GM23338 (cell line): ENCODE measurements around the gene CAPN14. TPM values are rescaled to one million over a fixed set of nuclear protein-coding genes. Genes with fewer than 3 reads are reported as not detected.

Experiments
- ATAC-seq: fragments of 200-7000 bp; cut with Tn5 transposase; 3 replicates; pipeline ENCODE4 v1.9.1; 2020
- DNase-seq: peaks from one replicate; pipeline ENCODE4 v3.0.0-alpha.2; 2015; ENCODE audit warnings: low spot score
- H2AFZ ChIP-seq: fragments of 200-600 bp; sonication (generic); 2 replicates; pipeline ENCODE4 v1.8.0; 2016; ENCODE audit warnings: antibody characterized with exemption, mild to moderate bottlenecking, moderate library complexity
- H3F3A ChIP-seq: fragments of 200-600 bp; sonication (generic); replicated peaks from 2 replicates; pipeline ENCODE4 v1.8.0; 2017; ENCODE audit warnings: antibody characterized with exemption, mixed run types, low read depth
- H3K27ac ChIP-seq: fragments of 200-600 bp; sonication (generic); 2 replicates; pipeline ENCODE4 v1.6.1; 2016; ENCODE audit warnings: low read depth
- H3K27me3 ChIP-seq: fragments of 200-600 bp; sonication (generic); 2 replicates; pipeline ENCODE4 v1.8.0; 2016; ENCODE audit warnings: mild to moderate bottlenecking, mixed run types, moderate library complexity; ENCODE audit not compliant: insufficient read depth
- H3K36me3 ChIP-seq: fragments of 200-600 bp; sonication (generic); 2 replicates; pipeline ENCODE4 v1.8.0; 2016; ENCODE audit warnings: mild to moderate bottlenecking; ENCODE audit not compliant: insufficient read depth
- H3K4me1 ChIP-seq: fragments of 200-600 bp; sonication (generic); 2 replicates; pipeline ENCODE4 v1.8.0; 2016; ENCODE audit warnings: mild to moderate bottlenecking, moderate library complexity; ENCODE audit not compliant: insufficient read depth
- H3K4me2 ChIP-seq: fragments of 200-600 bp; sonication (generic); 2 replicates; pipeline ENCODE4 v1.7.1; 2017; ENCODE audit warnings: mixed run types
- H3K4me3 ChIP-seq: fragments of 200-600 bp; sonication (generic); 2 replicates; pipeline ENCODE4 v1.6.1; 2016; ENCODE audit warnings: mixed run types
- H3K79me2 ChIP-seq: fragments of 200-600 bp; sonication (generic); replicated peaks from 2 replicates; pipeline ENCODE4 v1.8.0; 2017; ENCODE audit warnings: mild to moderate bottlenecking; ENCODE audit not compliant: insufficient read depth
- H3K9me2 ChIP-seq: fragments of 200-600 bp; sonication (generic); 2 replicates; pipeline ENCODE4 v1.8.0; 2017; ENCODE audit not compliant: insufficient read depth
- H4K20me1 ChIP-seq: fragments of 200-600 bp; sonication (generic); replicated peaks from 2 replicates; pipeline ENCODE4 v1.8.0; 2017; ENCODE audit warnings: mild to moderate bottlenecking; ENCODE audit not compliant: insufficient read depth
- H3K27ac Mint-ChIP-seq: 2 replicates; pipeline ENCODE4 v1.8.0; 2020; ENCODE audit warnings: inconsistent platforms, mild to moderate bottlenecking, moderate library complexity, mixed read lengths
- H3K27me3 Mint-ChIP-seq: 3 replicates; pipeline ENCODE4 v1.8.0; 2022; ENCODE audit warnings: low read depth, mild to moderate bottlenecking, moderate library complexity, mixed read lengths, inconsistent platforms; ENCODE audit not compliant: insufficient read depth, poor library complexity
- H3K36me3 Mint-ChIP-seq: 3 replicates; pipeline ENCODE4 v1.8.0; 2021; ENCODE audit warnings: low read depth, mild to moderate bottlenecking, inconsistent platforms, moderate library complexity, mixed read lengths
- H3K4me1 Mint-ChIP-seq: 3 replicates; pipeline ENCODE4 v1.8.0; 2020; ENCODE audit warnings: mild to moderate bottlenecking, inconsistent platforms, mixed read lengths
- H3K4me3 Mint-ChIP-seq: 3 replicates; pipeline ENCODE4 v1.8.0; 2021; ENCODE audit warnings: moderate library complexity, mild to moderate bottlenecking, inconsistent platforms, mixed read lengths
- H3K9me3 Mint-ChIP-seq: 3 replicates; pipeline ENCODE4 v1.8.0; 2020; ENCODE audit warnings: moderate library complexity, mild to moderate bottlenecking, inconsistent platforms, mixed read lengths
- NANOG ChIP-seq: IDR thresholded peaks from 2 replicates; pipeline ENCODE4 v1.6.1; 2016; ENCODE audit warnings: antibody characterized with exemption, borderline replicate concordance
- STAT1 ChIP-seq: IDR thresholded peaks from one replicate; pipeline ENCODE4 v1.6.1; 2016; ENCODE audit warnings: antibody characterized with exemption; ENCODE audit not compliant: unreplicated experiment
- ZNF331 ChIP-seq: fragments of 250-450 bp; sonication (Bioruptor Pico); IDR thresholded peaks from 2 replicates; pipeline ENCODE4 v1.5.0; 2020; ENCODE audit warnings: low read depth, mild to moderate bottlenecking, moderate library complexity
- polyA plus RNA-seq: library from polyadenylated mRNA; unstranded; fragments of >200 nt; fragmentation: Nextera tagmentation; extraction: Ambion mirVana; gene quantifications from 2 replicates; pipeline ENCODE4 v1.2.1, GENCODE V29; 2016
- total RNA-seq: library from RNA; depleted of rRNA; stranded (reverse); fragments of >200 nt; shearing (Covaris generic); gene quantifications from 2 replicates; pipeline ENCODE4 v1.2.3, GENCODE V29; 2014
- TF ChIP-seq, protein P1 (sequence below): IDR thresholded peaks from 2 replicates; pipeline ENCODE4 v1.6.1; 2016; ENCODE audit warnings: antibody characterized with exemption
- TF ChIP-seq, protein P2 (sequence below): IDR thresholded peaks from one replicate; pipeline ENCODE4 v1.6.1; 2018; ENCODE audit warnings: antibody characterized with exemption; ENCODE audit not compliant: unreplicated experiment
- TF ChIP-seq, protein P3 (sequence below): fragments of 250-450 bp; sonication (Bioruptor Pico); IDR thresholded peaks from 2 replicates; pipeline ENCODE4 v1.5.0; 2020; ENCODE audit warnings: mild to moderate bottlenecking, moderate library complexity

The CAPN14 gene
- total and polyA plus RNA-seq, 2 experiments from 2014 or later: 0.15 TPM; not detected in 1

DNA sequence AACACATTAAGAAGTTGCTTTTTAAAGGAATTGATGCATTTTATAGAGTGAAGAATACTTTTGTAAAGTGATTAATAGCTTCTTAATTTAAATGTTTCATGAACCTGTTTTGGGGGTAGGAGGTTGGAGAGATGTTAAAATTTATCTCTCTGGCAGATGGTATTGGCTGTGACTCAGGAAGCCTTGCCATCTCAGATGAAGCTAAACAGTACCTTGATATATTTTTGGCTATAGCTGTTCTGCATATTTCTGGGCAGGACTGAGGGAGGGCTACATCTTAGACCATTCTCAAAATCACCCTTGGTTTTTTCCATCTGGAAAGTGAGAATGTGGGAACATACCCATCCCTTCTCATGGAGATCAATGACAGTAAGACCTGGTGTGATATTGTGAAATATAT lies 13.4 kb downstream of the CAPN14 start:
- ATAC-seq (no peak), DNase-seq (no peak)
- TF ChIP-seq, protein P1, sequence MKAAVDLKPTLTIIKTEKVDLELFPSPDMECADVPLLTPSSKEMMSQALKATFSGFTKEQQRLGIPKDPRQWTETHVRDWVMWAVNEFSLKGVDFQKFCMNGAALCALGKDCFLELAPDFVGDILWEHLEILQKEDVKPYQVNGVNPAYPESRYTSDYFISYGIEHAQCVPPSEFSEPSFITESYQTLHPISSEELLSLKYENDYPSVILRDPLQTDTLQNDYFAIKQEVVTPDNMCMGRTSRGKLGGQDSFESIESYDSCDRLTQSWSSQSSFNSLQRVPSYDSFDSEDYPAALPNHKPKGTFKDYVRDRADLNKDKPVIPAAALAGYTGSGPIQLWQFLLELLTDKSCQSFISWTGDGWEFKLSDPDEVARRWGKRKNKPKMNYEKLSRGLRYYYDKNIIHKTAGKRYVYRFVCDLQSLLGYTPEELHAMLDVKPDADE: no peak
- TF ChIP-seq, protein P2, sequence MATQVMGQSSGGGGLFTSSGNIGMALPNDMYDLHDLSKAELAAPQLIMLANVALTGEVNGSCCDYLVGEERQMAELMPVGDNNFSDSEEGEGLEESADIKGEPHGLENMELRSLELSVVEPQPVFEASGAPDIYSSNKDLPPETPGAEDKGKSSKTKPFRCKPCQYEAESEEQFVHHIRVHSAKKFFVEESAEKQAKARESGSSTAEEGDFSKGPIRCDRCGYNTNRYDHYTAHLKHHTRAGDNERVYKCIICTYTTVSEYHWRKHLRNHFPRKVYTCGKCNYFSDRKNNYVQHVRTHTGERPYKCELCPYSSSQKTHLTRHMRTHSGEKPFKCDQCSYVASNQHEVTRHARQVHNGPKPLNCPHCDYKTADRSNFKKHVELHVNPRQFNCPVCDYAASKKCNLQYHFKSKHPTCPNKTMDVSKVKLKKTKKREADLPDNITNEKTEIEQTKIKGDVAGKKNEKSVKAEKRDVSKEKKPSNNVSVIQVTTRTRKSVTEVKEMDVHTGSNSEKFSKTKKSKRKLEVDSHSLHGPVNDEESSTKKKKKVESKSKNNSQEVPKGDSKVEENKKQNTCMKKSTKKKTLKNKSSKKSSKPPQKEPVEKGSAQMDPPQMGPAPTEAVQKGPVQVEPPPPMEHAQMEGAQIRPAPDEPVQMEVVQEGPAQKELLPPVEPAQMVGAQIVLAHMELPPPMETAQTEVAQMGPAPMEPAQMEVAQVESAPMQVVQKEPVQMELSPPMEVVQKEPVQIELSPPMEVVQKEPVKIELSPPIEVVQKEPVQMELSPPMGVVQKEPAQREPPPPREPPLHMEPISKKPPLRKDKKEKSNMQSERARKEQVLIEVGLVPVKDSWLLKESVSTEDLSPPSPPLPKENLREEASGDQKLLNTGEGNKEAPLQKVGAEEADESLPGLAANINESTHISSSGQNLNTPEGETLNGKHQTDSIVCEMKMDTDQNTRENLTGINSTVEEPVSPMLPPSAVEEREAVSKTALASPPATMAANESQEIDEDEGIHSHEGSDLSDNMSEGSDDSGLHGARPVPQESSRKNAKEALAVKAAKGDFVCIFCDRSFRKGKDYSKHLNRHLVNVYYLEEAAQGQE: no peak
- TF ChIP-seq NANOG: no peak
- TF ChIP-seq STAT1: no peak
- no peak for TF ChIP-seq ZNF331 (CRISPR knock-in tag)
- TF ChIP-seq, protein P3, sequence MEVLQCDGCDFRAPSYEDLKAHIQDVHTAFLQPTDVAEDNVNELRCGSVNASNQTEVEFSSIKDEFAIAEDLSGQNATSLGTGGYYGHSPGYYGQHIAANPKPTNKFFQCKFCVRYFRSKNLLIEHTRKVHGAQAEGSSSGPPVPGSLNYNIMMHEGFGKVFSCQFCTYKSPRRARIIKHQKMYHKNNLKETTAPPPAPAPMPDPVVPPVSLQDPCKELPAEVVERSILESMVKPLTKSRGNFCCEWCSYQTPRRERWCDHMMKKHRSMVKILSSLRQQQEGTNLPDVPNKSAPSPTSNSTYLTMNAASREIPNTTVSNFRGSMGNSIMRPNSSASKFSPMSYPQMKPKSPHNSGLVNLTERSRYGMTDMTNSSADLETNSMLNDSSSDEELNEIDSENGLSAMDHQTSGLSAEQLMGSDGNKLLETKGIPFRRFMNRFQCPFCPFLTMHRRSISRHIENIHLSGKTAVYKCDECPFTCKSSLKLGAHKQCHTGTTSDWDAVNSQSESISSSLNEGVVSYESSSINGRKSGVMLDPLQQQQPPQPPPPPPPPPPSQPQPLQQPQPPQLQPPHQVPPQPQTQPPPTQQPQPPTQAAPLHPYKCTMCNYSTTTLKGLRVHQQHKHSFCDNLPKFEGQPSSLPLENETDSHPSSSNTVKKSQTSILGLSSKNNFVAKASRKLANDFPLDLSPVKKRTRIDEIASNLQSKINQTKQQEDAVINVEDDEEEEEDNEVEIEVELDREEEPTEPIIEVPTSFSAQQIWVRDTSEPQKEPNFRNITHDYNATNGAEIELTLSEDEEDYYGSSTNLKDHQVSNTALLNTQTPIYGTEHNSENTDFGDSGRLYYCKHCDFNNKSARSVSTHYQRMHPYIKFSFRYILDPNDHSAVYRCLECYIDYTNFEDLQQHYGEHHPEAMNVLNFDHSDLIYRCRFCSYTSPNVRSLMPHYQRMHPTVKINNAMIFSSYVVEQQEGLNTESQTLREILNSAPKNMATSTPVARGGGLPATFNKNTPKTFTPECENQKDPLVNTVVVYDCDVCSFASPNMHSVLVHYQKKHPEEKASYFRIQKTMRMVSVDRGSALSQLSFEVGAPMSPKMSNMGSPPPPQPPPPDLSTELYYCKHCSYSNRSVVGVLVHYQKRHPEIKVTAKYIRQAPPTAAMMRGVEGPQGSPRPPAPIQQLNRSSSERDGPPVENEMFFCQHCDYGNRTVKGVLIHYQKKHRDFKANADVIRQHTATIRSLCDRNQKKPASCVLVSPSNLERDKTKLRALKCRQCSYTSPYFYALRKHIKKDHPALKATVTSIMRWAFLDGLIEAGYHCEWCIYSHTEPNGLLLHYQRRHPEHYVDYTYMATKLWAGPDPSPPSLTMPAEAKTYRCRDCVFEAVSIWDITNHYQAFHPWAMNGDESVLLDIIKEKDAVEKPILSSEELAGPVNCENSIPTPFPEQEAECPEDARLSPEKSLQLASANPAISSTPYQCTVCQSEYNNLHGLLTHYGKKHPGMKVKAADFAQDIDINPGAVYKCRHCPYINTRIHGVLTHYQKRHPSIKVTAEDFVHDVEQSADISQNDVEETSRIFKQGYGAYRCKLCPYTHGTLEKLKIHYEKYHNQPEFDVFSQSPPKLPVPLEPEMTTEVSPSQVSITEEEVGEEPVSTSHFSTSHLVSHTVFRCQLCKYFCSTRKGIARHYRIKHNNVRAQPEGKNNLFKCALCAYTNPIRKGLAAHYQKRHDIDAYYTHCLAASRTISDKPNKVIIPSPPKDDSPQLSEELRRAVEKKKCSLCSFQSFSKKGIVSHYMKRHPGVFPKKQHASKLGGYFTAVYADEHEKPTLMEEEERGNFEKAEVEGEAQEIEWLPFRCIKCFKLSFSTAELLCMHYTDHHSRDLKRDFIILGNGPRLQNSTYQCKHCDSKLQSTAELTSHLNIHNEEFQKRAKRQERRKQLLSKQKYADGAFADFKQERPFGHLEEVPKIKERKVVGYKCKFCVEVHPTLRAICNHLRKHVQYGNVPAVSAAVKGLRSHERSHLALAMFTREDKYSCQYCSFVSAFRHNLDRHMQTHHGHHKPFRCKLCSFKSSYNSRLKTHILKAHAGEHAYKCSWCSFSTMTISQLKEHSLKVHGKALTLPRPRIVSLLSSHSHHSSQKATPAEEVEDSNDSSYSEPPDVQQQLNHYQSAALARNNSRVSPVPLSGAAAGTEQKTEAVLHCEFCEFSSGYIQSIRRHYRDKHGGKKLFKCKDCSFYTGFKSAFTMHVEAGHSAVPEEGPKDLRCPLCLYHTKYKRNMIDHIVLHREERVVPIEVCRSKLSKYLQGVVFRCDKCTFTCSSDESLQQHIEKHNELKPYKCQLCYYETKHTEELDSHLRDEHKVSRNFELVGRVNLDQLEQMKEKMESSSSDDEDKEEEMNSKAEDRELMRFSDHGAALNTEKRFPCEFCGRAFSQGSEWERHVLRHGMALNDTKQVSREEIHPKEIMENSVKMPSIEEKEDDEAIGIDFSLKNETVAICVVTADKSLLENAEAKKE (CRISPR knock-in tag): no peak
- no peaks in the 10 kb centered on the region for H4K20me1 ChIP-seq
- H2AFZ ChIP-seq: no peak overlapping the region
- H3K79me2 ChIP-seq: no peaks in the 10 kb centered on the region
- no peaks in the 10 kb centered on the region; the same call in 2 of the 3 replicates for H3K9me3 Mint-ChIP-seq
- peaks cover 8% of the 10 kb centered on the region; the same call in 2 of the 3 replicates for H3K4me1 Mint-ChIP-seq
- no peak overlapping the region for H3K27ac Mint-ChIP-seq
- no peaks in the 10 kb centered on the region for H3K36me3 Mint-ChIP-seq
- no peaks in the 10 kb centered on the region for H3K27me3 ChIP-seq
- H3K36me3 ChIP-seq: no peaks in the 10 kb centered on the region
- H3F3A ChIP-seq: no peaks in the 10 kb centered on the region
- H3K9me2 ChIP-seq: peaks cover 11% of the 10 kb centered on the region; the same call in 1 of the 2 replicates
- H3K27me3 Mint-ChIP-seq: peaks cover 1% of the 10 kb centered on the region
- no peak overlapping the region for H3K4me2 ChIP-seq
- no peak overlapping the region for H3K4me3 Mint-ChIP-seq
- no peak overlapping the region for H3K4me3 ChIP-seq
- H3K27ac ChIP-seq: no peak overlapping the region
- peaks cover 8% of the 10 kb centered on the region; the same call in 1 of the 2 replicates for H3K4me1 ChIP-seq
